Measurements from ENCODE around the gene IGFLR1.
"Not testable (repeated sequence)": the region's sequence is repeated elsewhere in the genome, so short reads cannot be mapped to it uniquely, and the experiment has no call there.

The IGFLR1 gene

GRCh38 chr19:35777086-35777841 is 35.0 kb upstream of the IGFLR1 start:
- DNase-seq: no peak

- DNase-seq: no peak
Observed at GRCh38 chr19:35776102-35776788, 34.0 kb upstream of the IGFLR1 start.

- peak; percentile 99 for DNase-seq
Observed at GRCh38 chr19:35775298-35776101, 33.2 kb upstream of the IGFLR1 start, which contains the start of gene ARHGAP33. Gene ARHGAP33, plus strand, starts transcription at chr19:35775564. Its CDS starts 95 bp downstream, at chr19:35775659.

GRCh38 chr19:35775046-35775297 is 32.7 kb upstream of the IGFLR1 start:
- DNase-seq: no peak

GRCh38 chr19:35774274-35775045 is 32.2 kb upstream of the IGFLR1 start:
- no peak for DNase-seq

GRCh38 chr19:35773020-35773806 is 31.0 kb upstream of the IGFLR1 start:
- no peak for DNase-seq

GRCh38 chr19:35772362-35772761 is 30.1 kb upstream of the IGFLR1 start:
- not testable (repeated sequence) for DNase-seq

- DNase-seq: no peak
Observed at GRCh38 chr19:35768082-35768421, 25.8 kb upstream of the IGFLR1 start.

- no peak for DNase-seq
Observed at GRCh38 chr19:35767288-35768081, 25.2 kb upstream of the IGFLR1 start.

- no peak for DNase-seq
Observed at GRCh38 chr19:35766571-35767104, 24.4 kb upstream of the IGFLR1 start.

GRCh38 chr19:35764432-35765315 is 22.4 kb upstream of the IGFLR1 start:
- no peak for DNase-seq

GRCh38 chr19:35760711-35761349 is 18.6 kb upstream of the IGFLR1 start:
- DNase-seq: no peak

- DNase-seq: no peak
Observed at GRCh38 chr19:35759697-35760096, 17.4 kb upstream of the IGFLR1 start.

GRCh38 chr19:35757749-35758608 is 15.7 kb upstream of the IGFLR1 start, which contains the start of gene PROSER3:
Gene PROSER3, plus strand, starts transcription at chr19:35758176. Its CDS starts 40 bp downstream, at chr19:35758216.
- DNase-seq: peak; percentile 100

- DNase-seq: no peak
Observed at GRCh38 chr19:35757231-35757748, 15.0 kb upstream of the IGFLR1 start.

- no peak for DNase-seq
Observed at GRCh38 chr19:35756377-35757230, 14.4 kb upstream of the IGFLR1 start, which contains the start of gene HSPB6. Gene HSPB6, minus strand, starts transcription at chr19:35757029. Its CDS starts 21 bp downstream, at chr19:35757008.

All from CD4-positive, alpha-beta T cell treated with Interleukin-12 subunit alpha and Interleukin-12 subunit beta, for 1 hour (primary cell).